Spinal cord (tissue), 10 donors: ENCODE data around the gene CANT1. TPM values are rescaled to one million over a fixed set of nuclear protein-coding genes. Genes with fewer than 3 reads are reported as not detected.
"Not testable (repeated sequence)": the region's sequence is repeated elsewhere in the genome, so short reads cannot be mapped to it uniquely, and the experiment has no call there.

Source experiments
- DNase-seq, 6 donors: peaks; one replicate each; pipeline versions ENCODE4 v3.0.0 to v3.0.0-alpha.2; 2013 to 2015; ENCODE audit warnings: low spot score in 6 of 6, low read depth in 4 of 6
- H3K27ac ChIP-seq: one replicate; pipeline ENCODE4 v1.5.1; 2013; ENCODE audit warnings: low read depth, low read length, control low read depth
- H3K27me3 ChIP-seq: one replicate; pipeline ENCODE4 v1.6.1; 2013; ENCODE audit warnings: low read length; ENCODE audit not compliant: control insufficient read depth, insufficient read depth
- H3K36me3 ChIP-seq: one replicate; pipeline ENCODE4 v1.6.1; 2013; ENCODE audit warnings: low read length; ENCODE audit not compliant: control insufficient read depth, insufficient read depth
- H3K4me1 ChIP-seq: one replicate; pipeline ENCODE4 v1.6.1; 2013; ENCODE audit warnings: low read length; ENCODE audit not compliant: control insufficient read depth, insufficient read depth
- H3K4me3 ChIP-seq: one replicate; pipeline ENCODE4 v1.5.1; 2013; ENCODE audit warnings: low read depth, low read length, control low read depth
- H3K9me3 ChIP-seq: one replicate; pipeline ENCODE4 v1.6.1; 2013; ENCODE audit warnings: low read length; ENCODE audit not compliant: control insufficient read depth, insufficient read depth
- WGBS: methylation state at CpG from one replicate; pipeline ENCODE4 v1.1.5; 2013; ENCODE audit warnings: missing lambda C conversion rate; ENCODE audit not compliant: insufficient coverage; 5-methylcytosine and 5-hydroxymethylcytosine counted together
- polyA plus RNA-seq, 2 donors: library from polyadenylated mRNA; unstranded; fragments of 120-200 nt; gene quantifications; one replicate each; pipeline ENCODE4 v1.2.1, GENCODE V29; 2013; ENCODE audit not compliant: insufficient read length in 2 of 2
- total RNA-seq, 2 donors: library from RNA; depleted of rRNA in 1 of 2; stranded (reverse); fragments of 120-200 nt in 1 of 2; fragments of >200 nt in 1 of 2; gene quantifications; one replicate each; pipeline versions ENCODE4 v1.2.3 to v1.2.4, GENCODE V29; 2013 to 2014
- donor health status: healthy.

Gene CANT1
- total and polyA plus RNA-seq, 4 donors: 23.6 to 38.8 (median 30.9) TPM

- H3K27ac ChIP-seq: not testable (repeated sequence)
- WGBS: 100% methylated on average over 1 of the region's 2 CpGs
These were observed 12.4 kb upstream of the CANT1 start for GRCh38 chr17:79021929-79022328.

DNA sequence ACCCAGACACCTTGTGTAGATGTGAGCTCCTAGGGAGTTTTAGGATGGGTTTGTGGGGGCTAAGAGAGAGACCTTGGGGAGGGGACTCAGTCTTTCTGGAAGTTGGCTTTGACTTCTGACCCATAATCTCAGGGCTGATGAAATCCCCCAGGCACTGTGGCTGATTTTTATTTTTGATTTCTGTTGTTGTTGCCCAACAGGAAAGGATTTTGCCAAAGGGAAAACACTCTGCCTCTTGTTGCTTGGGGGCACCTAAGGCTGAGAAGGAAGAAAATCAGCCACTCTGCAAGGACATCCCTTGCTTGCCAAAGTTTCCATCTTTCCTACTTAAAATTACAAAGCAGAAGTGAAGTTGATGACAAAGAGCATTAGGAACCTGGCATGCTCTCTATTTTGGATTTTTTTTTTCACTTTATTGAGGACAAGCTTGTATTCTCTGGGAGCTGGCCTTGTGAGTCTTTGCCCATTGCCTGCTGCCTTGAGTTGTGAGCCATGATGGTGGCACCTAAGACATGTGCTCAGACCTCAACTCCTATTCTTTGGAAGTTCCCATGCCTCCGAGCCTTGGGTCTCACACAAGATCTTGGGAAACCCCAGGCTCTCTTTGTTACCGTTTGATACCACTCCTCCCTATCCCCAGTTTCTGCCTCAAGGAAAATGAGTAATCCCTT, 11.2 kb upstream of the CANT1 start:
- H3K27ac ChIP-seq: no peak overlapping the region
- H3K4me1 ChIP-seq: peaks cover 29% of the 10 kb centered on the region
- no peak overlapping the region for H3K4me3 ChIP-seq
- H3K9me3 ChIP-seq: peaks cover 2% of the 10 kb centered on the region
- H3K27me3 ChIP-seq: peaks cover 45% of the 10 kb centered on the region
- WGBS: 60% methylated on average over 1 of the region's 2 CpGs
- no peak for DNase-seq
- no peaks in the 10 kb centered on the region for H3K36me3 ChIP-seq

More at GRCh38 chr17:79021929-79022328, 12.4 kb upstream of the CANT1 start:
- Histone ChIP-seq H3K4me1 (peaks cover 29% of the 10 kb centered on the region), H3K27me3 (peaks cover 53% of the 10 kb centered on the region)
- not testable (repeated sequence) for DNase-seq, H3K36me3 ChIP-seq, H3K4me3 ChIP-seq, H3K9me3 ChIP-seq

GRCh38 chr17:79019632-79020584, 10.3 kb upstream of the CANT1 start:
- H3K4me1 ChIP-seq: peaks cover 21% of the 10 kb centered on the region
- no peak overlapping the region for H3K27ac ChIP-seq
- no peak overlapping the region for H3K4me3 ChIP-seq

DNA sequence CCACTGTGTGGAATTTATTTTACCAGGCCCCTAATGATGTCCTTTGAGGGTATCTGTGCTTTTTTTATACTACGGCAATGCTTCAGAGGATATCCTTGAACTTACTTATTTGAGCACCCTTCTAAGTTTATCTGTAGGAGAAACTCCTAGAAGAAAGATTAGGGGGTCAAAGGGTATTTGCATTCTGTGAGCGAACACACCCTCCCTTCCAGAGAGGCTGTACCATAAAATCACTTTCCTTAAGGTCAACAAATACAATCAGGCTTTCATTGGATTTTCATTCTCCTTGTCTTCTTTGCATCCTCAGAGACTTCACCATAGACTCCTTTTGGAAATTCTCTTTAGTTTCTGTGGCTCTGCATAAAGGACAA, 9.7 kb upstream of the CANT1 start:
- Histone ChIP-seq H3K9me3 (peaks cover 4% of the 10 kb centered on the region), H3K27ac (no peak overlapping the region), H3K4me1 (peaks cover 14% of the 10 kb centered on the region), H3K4me3 (no peak overlapping the region), H3K27me3 (peaks cover 31% of the 10 kb centered on the region), H3K36me3 (no peaks in the 10 kb centered on the region)
- 100% methylated on average over 1 of the region's 2 CpGs for WGBS
- DNase-seq: no peak

More at GRCh38 chr17:79019632-79020584, 10.3 kb upstream of the CANT1 start:
- H3K9me3 ChIP-seq: peaks cover 4% of the 10 kb centered on the region
- peaks cover 38% of the 10 kb centered on the region for H3K27me3 ChIP-seq
- WGBS: 36% methylated on average over 11 of the region's 19 CpGs
- H3K36me3 ChIP-seq: no peaks in the 10 kb centered on the region
- peak in 2 of 6 donors; percentile 50 to 61 for DNase-seq

DNA sequence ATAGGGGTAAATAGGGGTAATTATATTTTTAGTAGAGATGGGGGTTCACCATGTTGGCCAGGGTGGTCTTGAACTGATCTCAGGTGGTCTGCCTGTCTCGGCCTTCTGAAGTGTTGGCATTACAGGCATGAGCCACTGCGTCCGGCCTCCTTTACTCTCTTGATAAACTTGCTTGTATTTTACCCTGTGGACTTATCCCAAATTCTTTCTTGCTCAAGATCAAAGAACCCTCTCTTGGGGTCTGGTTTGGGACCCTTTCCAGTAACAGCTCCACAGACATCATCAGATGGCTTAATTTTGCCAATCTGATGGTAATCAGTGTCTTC, 8.8 kb upstream of the CANT1 start:
- Histone ChIP-seq H3K27ac (no peak overlapping the region), H3K9me3 (peaks cover 4% of the 10 kb centered on the region), H3K4me3 (no peak overlapping the region), H3K4me1 (peaks cover 6% of the 10 kb centered on the region), H3K27me3 (peaks cover 22% of the 10 kb centered on the region), H3K36me3 (no peaks in the 10 kb centered on the region)
- DNase-seq: no peak
- 90% methylated on average over 2 of the region's 3 CpGs for WGBS

- Histone ChIP-seq H3K4me1 (peaks cover 6% of the 10 kb centered on the region), H3K27me3 (peaks cover 17% of the 10 kb centered on the region), H3K9me3 (peaks cover 4% of the 10 kb centered on the region), H3K27ac (no peak overlapping the region), H3K4me3 (no peak overlapping the region), H3K36me3 (no peaks in the 10 kb centered on the region)
- WGBS: 49% methylated on average over 4 of the region's 6 CpGs
- no peak for DNase-seq
These were observed 8.2 kb upstream of the CANT1 start for GRCh38 chr17:79017546-79018369.

DNA sequence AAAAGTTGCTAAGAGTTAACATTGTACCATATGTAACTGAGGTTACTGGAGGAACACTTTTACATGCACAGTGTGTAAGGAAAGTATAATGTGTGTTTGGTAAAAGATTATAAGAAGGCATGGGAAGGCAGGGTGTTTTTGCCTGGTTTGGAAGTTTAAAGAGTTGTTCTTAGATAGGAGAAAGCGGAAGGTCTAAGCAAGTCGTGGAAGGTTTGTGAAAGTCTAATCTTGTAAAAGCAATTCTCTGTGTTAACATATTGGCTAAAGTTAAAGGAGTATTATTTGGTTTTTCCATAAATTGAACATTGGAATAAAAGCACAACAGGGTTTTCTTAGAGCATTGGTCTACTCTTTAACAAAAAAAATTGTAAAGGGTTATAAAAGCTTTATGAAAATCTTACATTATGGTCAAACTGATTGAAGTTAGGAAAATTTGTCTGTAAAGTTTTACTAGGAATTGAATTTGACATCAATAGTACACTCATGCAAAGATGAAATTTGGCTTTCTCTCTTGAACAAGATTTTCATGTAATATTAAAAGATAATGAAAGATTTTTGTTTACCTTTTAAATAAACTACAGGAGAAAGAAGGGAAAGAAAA, 4.7 kb upstream of the CANT1 start:
- no peaks in the 10 kb centered on the region for H3K36me3 ChIP-seq
- WGBS: 90% methylated on average over 2 of the region's 2 CpGs
- peaks cover 7% of the 10 kb centered on the region for H3K4me1 ChIP-seq
- H3K4me3 ChIP-seq: no peak overlapping the region
- no peaks in the 10 kb centered on the region for H3K27me3 ChIP-seq
- peaks cover 4% of the 10 kb centered on the region for H3K9me3 ChIP-seq
- no peak for DNase-seq
- H3K27ac ChIP-seq: no peak overlapping the region

- 78% methylated on average over 4 of the region's 6 CpGs for WGBS
- H3K27me3 ChIP-seq: no peaks in the 10 kb centered on the region
These were observed 3.1 kb upstream of the CANT1 start for GRCh38 chr17:79012563-79013134.

More at GRCh38 chr17:79012563-79013134, 3.1 kb upstream of the CANT1 start:
- Histone ChIP-seq H3K4me1 (peaks cover 23% of the 10 kb centered on the region), H3K27ac (no peak overlapping the region), H3K4me3 (no peak overlapping the region), H3K36me3 (peaks cover 3% of the 10 kb centered on the region), H3K9me3 (peaks cover 4% of the 10 kb centered on the region)
- DNase-seq: no peak
